Upper lobe of right lung (tissue), 1 donor: ENCODE data around the gene SF3A2. TPM values are rescaled to one million over a fixed set of nuclear protein-coding genes. Genes with fewer than 3 reads are reported as not detected.
A peak's percentile ranks its signal among the peaks of the same experiment; 100 is the strongest.
"Not testable (repeated sequence)": the region's sequence is repeated elsewhere in the genome, so short reads cannot be mapped to it uniquely, and the experiment has no call there.

Experiments used
- ATAC-seq: fragments of 200-7000 bp; cut with Tn5 transposase; one replicate; pipeline ENCODE4 v1.9.1; 2020; ENCODE audit warnings: mild to moderate bottlenecking, moderate library complexity
- DNase-seq: peaks from one replicate; pipeline ENCODE4 v3.0.0-alpha.2; 2020
- H3K27ac ChIP-seq: fragments of 200-600 bp; one replicate; pipeline ENCODE4 v1.8.0; 2022
- H3K27me3 ChIP-seq: fragments of 200-600 bp; one replicate; pipeline ENCODE4 v1.8.0; 2022; ENCODE audit warnings: mild to moderate bottlenecking
- H3K36me3 ChIP-seq: fragments of 200-600 bp; one replicate; pipeline ENCODE4 v1.8.0; 2022
- H3K4me1 ChIP-seq: fragments of 200-600 bp; one replicate; pipeline ENCODE4 v1.8.0; 2022
- H3K4me3 ChIP-seq: fragments of 200-600 bp; one replicate; pipeline ENCODE4 v1.8.0; 2022; ENCODE audit warnings: mild to moderate bottlenecking
- H3K9me3 ChIP-seq: fragments of 200-600 bp; one replicate; pipeline ENCODE4 v1.8.0; 2022
- CTCF ChIP-seq: fragments of 200-600 bp; IDR thresholded peaks from one replicate; pipeline ENCODE4 v1.8.0; 2022; ENCODE audit warnings: antibody characterized with exemption
- intact Hi-C: fragments of 100-400 bp; cut with DNase I; formaldehyde crosslinking; loops from one replicate; pipeline ENCODE4 v1.11.0; 2022
- total RNA-seq: library from RNA; stranded (reverse); fragmentation: NEBNext Ultra II Directional; extraction: Animal tissue kit (Norgen Biotek cat#: 25700); gene quantifications from one replicate; pipeline ENCODE4 v1.2.1, GENCODE V29; 2021
- donor health status: DM: no; HTN: yes; CAD: no; lungs with severe emphysema.

The SF3A2 gene
- total RNA-seq, 1 donor from 2014 or later, result 67.1 TPM

GRCh38 chr19:2280633-2281264, 44.1 kb downstream of the SF3A2 start:
- Histone ChIP-seq H3K36me3 (no peaks in the 10 kb centered on the region), H3K4me1 (peaks cover 11% of the 10 kb centered on the region), H3K27ac (no peak overlapping the region), H3K27me3 (no peaks in the 10 kb centered on the region), H3K4me3 (no peak overlapping the region), H3K9me3 (no peaks in the 10 kb centered on the region)
- no peak for TF ChIP-seq CTCF
- intact Hi-C loops, result no loop called here
- ATAC-seq, result no peak
- no peak for DNase-seq

GRCh38 chr19:2281265-2282061, 44.8 kb downstream of the SF3A2 start:
- Histone ChIP-seq H3K4me3 (peak overlapping the region; percentile 51), H3K27ac (peak overlapping the region; percentile 78), H3K4me1 (peaks cover 11% of the 10 kb centered on the region)
- DNase-seq, H3K9me3 ChIP-seq, H3K27me3 ChIP-seq, intact Hi-C loops, H3K36me3 ChIP-seq: not testable (repeated sequence)
- ATAC-seq, result peak; percentile 34

GRCh38 chr19:2282062-2282861, 45.6 kb downstream of the SF3A2 start, which contains the start of gene PEAK3:
Gene PEAK3 (minus strand): TSS chr19:2282175. CDS start chr19:2280931, 1,244 bp downstream.
- Histone ChIP-seq H3K9me3 (no peaks in the 10 kb centered on the region), H3K4me1 (peaks cover 11% of the 10 kb centered on the region), H3K36me3 (no peaks in the 10 kb centered on the region), H3K27me3 (no peaks in the 10 kb centered on the region), H3K27ac (peak within 1 kb of the TSS; percentile 78), H3K4me3 (peak within 1 kb of the TSS; percentile 51)
- intact Hi-C loops, result no loop called here
- no peak for TF ChIP-seq CTCF
- ATAC-seq, result peak; percentile 93
- peak; percentile 92 for DNase-seq

- ATAC-seq (no peak), DNase-seq (no peak)
- intact Hi-C loops, result no loop called here
- no peaks in the 10 kb centered on the region for H3K27me3 ChIP-seq
- no peak overlapping the region for H3K4me3 ChIP-seq
- no peaks in the 10 kb centered on the region for H3K36me3 ChIP-seq
- H3K9me3 ChIP-seq, result no peaks in the 10 kb centered on the region
- TF ChIP-seq CTCF, result no peak
- H3K27ac ChIP-seq, result no peak overlapping the region
- peaks cover 11% of the 10 kb centered on the region for H3K4me1 ChIP-seq
Measured at GRCh38 chr19:2282862-2283237, 46.2 kb downstream of the SF3A2 start.

GRCh38 chr19:2283835-2284507, 47.3 kb downstream of the SF3A2 start:
- Histone ChIP-seq H3K36me3 (no peaks in the 10 kb centered on the region), H3K4me1 (peaks cover 11% of the 10 kb centered on the region), H3K27me3 (peaks cover 7% of the 10 kb centered on the region), H3K9me3 (no peaks in the 10 kb centered on the region), H3K4me3 (no peak overlapping the region), H3K27ac (no peak overlapping the region)
- DNase-seq, result no peak
- ATAC-seq, result no peak
- intact Hi-C loops, result no loop called here
- TF ChIP-seq CTCF, result no peak
